IMR-90 (cell line): ENCODE data around the gene SRP14. TPM values are rescaled to one million over a fixed set of nuclear protein-coding genes. Genes with fewer than 3 reads are reported as not detected.

Experiments used
- ATAC-seq: fragments of 200-7000 bp; cut with Tn5 transposase; 2 replicates; pipeline ENCODE4 v1.9.1; 2020; ENCODE audit warnings: low read depth, mild to moderate bottlenecking, moderate library complexity
- BruUV-seq: library from RNA; stranded (reverse); fragments of 400-500 nt; replicated peaks from 2 replicates; lab custom pipeline; 2021; lab: Mats Ljungman, UMichigan
- CTCF ChIA-PET: fragments of 300-600 bp; formaldehyde crosslinking; extraction: SDS; loops from one replicate; lab custom pipeline; 2021; ENCODE audit warnings: antibody characterized with exemption; lab: Yijun Ruan, JAX
- POLR2A ChIA-PET: fragments of 300-600 bp; sonication (Branson Sonifier 250); formaldehyde crosslinking; loops from one replicate; lab custom pipeline; 2022; ENCODE audit warnings: antibody characterized with exemption; ENCODE audit not compliant: unreplicated experiment; lab: Charles Lee
- DNase-seq: peaks from one replicate; pipeline ENCODE4 v3.0.0; 2013
- H2AFZ ChIP-seq: replicated peaks from 2 replicates; pipeline ENCODE3; 2013; ENCODE audit warnings: low read length, mild to moderate bottlenecking; ENCODE audit not compliant: poor library complexity
- H2AK5ac ChIP-seq: 2 replicates; pipeline ENCODE4 v1.6.1; 2013; ENCODE audit warnings: low read depth, low read length, inconsistent platforms
- H2AK9ac ChIP-seq: replicated peaks from 2 replicates; pipeline ENCODE3; 2013; ENCODE audit warnings: mild to moderate bottlenecking, low read depth, low read length, moderate library complexity; ENCODE audit not compliant: poor library complexity
- H2BK120ac ChIP-seq: 2 replicates; pipeline ENCODE4 v1.6.1; 2013; ENCODE audit warnings: low read depth, low read length, inconsistent platforms
- H2BK15ac ChIP-seq: 3 replicates; pipeline ENCODE4 v1.6.1; 2013; ENCODE audit warnings: low read depth, low read length, inconsistent platforms
- H2BK20ac ChIP-seq: 2 replicates; pipeline ENCODE4 v1.6.1; 2013; ENCODE audit warnings: low read depth, mild to moderate bottlenecking, inconsistent platforms, low read length, moderate library complexity
- H2BK5ac ChIP-seq: 2 replicates; pipeline ENCODE4 v1.6.1; 2013; ENCODE audit warnings: mild to moderate bottlenecking, low read depth, low read length, inconsistent platforms; ENCODE audit not compliant: poor library complexity, severe bottlenecking
- H3K14ac ChIP-seq: replicated peaks from 2 replicates; pipeline ENCODE4 v1.6.1; 2013; ENCODE audit warnings: low read depth, low read length, inconsistent platforms
- H3K18ac ChIP-seq: 2 replicates; pipeline ENCODE4 v1.6.1; 2013; ENCODE audit warnings: low read depth, low read length, control low read depth
- H3K23ac ChIP-seq: 2 replicates; pipeline ENCODE4 v1.6.1; 2013; ENCODE audit warnings: low read depth, low read length, inconsistent platforms
- H3K27ac ChIP-seq: 2 replicates; pipeline ENCODE4 v1.5.1; 2013; ENCODE audit warnings: mild to moderate bottlenecking, control low read depth, low read length; ENCODE audit not compliant: insufficient read depth
- H3K27me3 ChIP-seq: 2 replicates; pipeline ENCODE4 v1.6.1; 2013; ENCODE audit warnings: low read length; ENCODE audit not compliant: control insufficient read depth, insufficient read depth
- H3K36me3 ChIP-seq: 2 replicates; pipeline ENCODE4 v1.6.1; 2013; ENCODE audit warnings: low read length, mixed read lengths; ENCODE audit not compliant: control insufficient read depth, insufficient read depth
- H3K4ac ChIP-seq: 2 replicates; pipeline ENCODE4 v1.6.1; 2013; ENCODE audit warnings: low read depth, low read length, inconsistent platforms
- H3K4me1 ChIP-seq: 2 replicates; pipeline ENCODE4 v1.6.1; 2013; ENCODE audit warnings: low read length, mixed read lengths; ENCODE audit not compliant: control insufficient read depth, insufficient read depth
- H3K4me2 ChIP-seq: 2 replicates; pipeline ENCODE4 v1.6.1; 2013; ENCODE audit warnings: low read depth, mild to moderate bottlenecking, control low read depth, low read length, moderate library complexity
- H3K4me3 ChIP-seq: 2 replicates; pipeline ENCODE4 v1.5.1; 2013; ENCODE audit warnings: low read depth, mild to moderate bottlenecking, control low read depth, low read length, moderate library complexity; ENCODE audit not compliant: insufficient read depth
- H3K56ac ChIP-seq: 2 replicates; pipeline ENCODE4 v1.6.1; 2013; ENCODE audit warnings: low read length, inconsistent platforms; ENCODE audit not compliant: insufficient read depth; ENCODE audit errors: extremely low read depth
- H3K79me1 ChIP-seq, 2 experiments: 2 replicates each; pipeline ENCODE4 v1.6.1; 2013; ENCODE audit warnings: low read length in 2 of 2, inconsistent platforms in 1 of 2, low read depth in 1 of 2
- H3K9ac ChIP-seq: 2 replicates; pipeline ENCODE4 v1.6.1; 2013; ENCODE audit warnings: low read depth, low read length, control low read depth
- H3K9me1 ChIP-seq: 2 replicates; pipeline ENCODE4 v1.6.1; 2013; ENCODE audit warnings: low read length, inconsistent platforms; ENCODE audit not compliant: insufficient read depth
- H3K9me3 ChIP-seq: 2 replicates; pipeline ENCODE4 v1.6.1; 2013; ENCODE audit warnings: low read length; ENCODE audit not compliant: control insufficient read depth, insufficient read depth
- H4K20me1 ChIP-seq: 2 replicates; pipeline ENCODE4 v1.6.1; 2013; ENCODE audit warnings: low read length, inconsistent platforms; ENCODE audit not compliant: insufficient read depth
- H4K5ac ChIP-seq: 2 replicates; pipeline ENCODE4 v1.6.1; 2013; ENCODE audit warnings: mild to moderate bottlenecking, low read depth, low read length, control low read depth
- H4K8ac ChIP-seq, 2 experiments: 2 replicates each; pipeline ENCODE4 v1.6.1; 2013; ENCODE audit warnings: low read depth in 2 of 2, low read length in 2 of 2, control low read depth in 1 of 2, inconsistent platforms in 1 of 2
- H4K91ac ChIP-seq: 2 replicates; pipeline ENCODE4 v1.6.1; 2013; ENCODE audit warnings: low read depth, low read length, inconsistent platforms; ENCODE audit not compliant: insufficient read depth
- CTCF ChIP-seq: conservative IDR thresholded peaks from 2 replicates; pipeline ENCODE4 v1.5.1; 2012; ENCODE audit warnings: mild to moderate bottlenecking, low read depth, low read length, improper control_type of control experiment
- MXI1 ChIP-seq: IDR thresholded peaks from 2 replicates; pipeline ENCODE4 v1.6.1; 2012; ENCODE audit warnings: low read depth, mild to moderate bottlenecking, low read length, moderate library complexity, borderline replicate concordance
- RFX5 ChIP-seq: IDR thresholded peaks from 2 replicates; pipeline ENCODE4 v1.8.0; 2012; ENCODE audit warnings: low read depth, mild to moderate bottlenecking, low read length, moderate library complexity
- WGBS, 2 experiments: methylation state at CpG; one replicate each; pipeline versions ENCODE4 v1.1.5 to v1.1.7; 2013; ENCODE audit warnings: missing lambda C conversion rate in 2 of 2; ENCODE audit not compliant: insufficient read length in 1 of 2; ENCODE audit errors: extremely low coverage in 2 of 2; 5-methylcytosine and 5-hydroxymethylcytosine counted together
- dilution Hi-C: fragments of 300-500 bp; cut with HindIII; formaldehyde crosslinking; loops from one replicate; pipeline ENCODE4 v1.14.3; 2018; ENCODE audit warnings: low sequenced_read_pairs; ENCODE audit not compliant: unreplicated experiment
- in situ Hi-C: fragments of 300-500 bp; cut with MboI; formaldehyde crosslinking; loops from 3 replicates; pipeline ENCODE4 v1.14.3; 2019; ENCODE audit warnings: low sequenced_read_pairs, inconsistent platforms, mixed read lengths
- intact Hi-C: fragments of 100-400 bp; cut with micrococcal nuclease; formaldehyde crosslinking; loops from 2 replicates; pipeline ENCODE4 v1.10.0; 2022
- polyA plus RNA-seq, 3 experiments: library from polyadenylated mRNA; depleted of rRNA; stranded (reverse); fragments of >200 nt; gene quantifications; 2 replicates each; pipeline ENCODE4 v1.2.3, GENCODE V29; 2012; ENCODE audit warnings: low replicate concordance in 1 of 3
- total RNA-seq: library from RNA; depleted of rRNA; stranded (reverse); fragments of >200 nt; gene quantifications from 2 replicates; pipeline ENCODE4 v1.2.3, GENCODE V29; 2012

Gene SRP14
- total and polyA plus RNA-seq, 2 of the 4 experiments (the other 2 are of a cell fraction): 106 to 295 TPM

DNA sequence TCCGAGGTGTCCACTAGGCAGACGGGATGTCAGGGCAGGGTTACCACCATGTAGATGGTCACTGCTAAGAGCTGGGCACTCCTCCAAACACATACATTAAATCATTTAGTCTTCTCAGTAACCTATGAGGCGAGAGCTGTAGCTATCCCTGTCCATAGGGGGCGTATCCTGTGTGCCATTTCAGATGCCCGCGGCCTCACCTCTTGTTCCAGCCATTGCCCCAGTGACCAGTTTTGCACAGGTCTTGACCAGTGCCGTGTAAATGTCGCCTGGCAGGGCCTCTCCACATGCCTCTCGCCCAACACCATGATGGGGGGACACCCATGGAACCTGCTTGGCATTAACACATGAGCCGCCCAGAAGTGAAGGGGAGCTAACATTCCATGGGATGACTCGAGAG is 20.8 kb upstream of the SRP14 start:
- no peak for ATAC-seq
- peak overlapping the region; percentile 80; the same call in 1 of the 2 replicates for H3K4ac ChIP-seq
- H2BK20ac ChIP-seq: peak overlapping the region; percentile 75
- peak overlapping the region; percentile 49; the same call in 1 of the 2 replicates for H2BK120ac ChIP-seq
- CTCF ChIA-PET: interaction anchor here (1.4 to 2.0 kb wide), 2 partner anchors 14 to 45 kb away, joined by 4 read pairs; no protein-coding TSS in a partner anchor
- no peak overlapping the region for H2AFZ ChIP-seq
- H4K20me1 ChIP-seq: no peaks in the 10 kb centered on the region
- 83% methylated on average over 6 of the region's 11 CpGs; no CpG with 5 or more reads in 1 of the 2 experiments for WGBS, 2 experiments
- peak overlapping the region; percentile 86 for H2AK5ac ChIP-seq
- H3K14ac ChIP-seq: peak overlapping the region; percentile 82
- H3K79me1 ChIP-seq: peaks cover 0 to 16% of the 10 kb centered on the region in 2 experiments; a peak in 1 of 4 replicates
- H3K18ac ChIP-seq: no peak overlapping the region
- H3K27me3 ChIP-seq: no peaks in the 10 kb centered on the region
- no peak for TF ChIP-seq RFX5
- TF ChIP-seq CTCF: no peak
- no peak for TF ChIP-seq MXI1
- peak overlapping the region; percentile 7 for H2AK9ac ChIP-seq
- intact Hi-C loops (no loop called here), in situ Hi-C loops (no loop called here), dilution Hi-C loops (no loop called here)
- no peak overlapping the region for H3K4me2 ChIP-seq
- no peaks in the 10 kb centered on the region for H3K9me3 ChIP-seq
- no peak overlapping the region for H2BK5ac ChIP-seq
- no peaks in the 10 kb centered on the region for H3K36me3 ChIP-seq
- H2BK15ac ChIP-seq: peak overlapping the region; percentile 50; the same call in 2 of the 3 replicates
- no TSS peak for BruUV-seq
- no peak overlapping the region for H4K5ac ChIP-seq
- H3K27ac ChIP-seq: no peak overlapping the region
- H3K9ac ChIP-seq: no peak overlapping the region
- H3K23ac ChIP-seq: peak overlapping the region; percentile 24; the same call in 1 of the 2 replicates
- POLR2A ChIA-PET: no interaction called here
- peaks cover 50% of the 10 kb centered on the region for H3K9me1 ChIP-seq
- H3K4me3 ChIP-seq: no peak overlapping the region
- peaks cover 35% of the 10 kb centered on the region for H3K4me1 ChIP-seq
- no peak for DNase-seq
- peak overlapping the region in 1 of 2 experiments; percentile 30; a peak in 1 of 4 replicates for H4K8ac ChIP-seq
- peak overlapping the region; percentile 4; the same call in 1 of the 2 replicates for H4K91ac ChIP-seq
- no peak overlapping the region for H3K56ac ChIP-seq
